GM06990 (cell line): ENCODE measurements around the gene CYB561D2.
A peak's percentile ranks its signal among the peaks of the same experiment; 100 is the strongest.

ENCODE experiments used
- DNase-seq: peaks from one replicate; pipeline ENCODE4 v3.0.0-alpha.2; 2011; ENCODE audit not compliant: insufficient read length; ENCODE audit errors: extremely low read depth
- H3K27me3 ChIP-seq: replicated peaks from 2 replicates; pipeline ENCODE4 v1.6.0; 2011; ENCODE audit warnings: low read length; ENCODE audit not compliant: control insufficient read depth, insufficient read depth
- H3K36me3 ChIP-seq: 2 replicates; pipeline ENCODE4 v1.5.1; 2011; ENCODE audit warnings: low read length; ENCODE audit not compliant: control insufficient read depth, insufficient read depth
- H3K4me3 ChIP-seq: replicated peaks from 2 replicates; pipeline ENCODE4 v1.5.1; 2011; ENCODE audit warnings: low read depth, mild to moderate bottlenecking, control low read depth, low read length
- TF ChIP-seq, protein P1 (sequence below): IDR thresholded peaks from 2 replicates; pipeline ENCODE4 v1.5.1; 2011; ENCODE audit warnings: low read length, control low read depth, mild to moderate bottlenecking, inconsistent platforms; ENCODE audit not compliant: insufficient read depth, poor library complexity, severe bottlenecking

CYB561D2 gene

GRCh38 chr3:50358911-50359759, 8.5 kb downstream of the CYB561D2 start, which contains the start of gene TMEM115:
Gene TMEM115 (minus strand): TSS chr3:50359521. CDS start chr3:50359063, 458 bp downstream.
- TF ChIP-seq, protein P1, sequence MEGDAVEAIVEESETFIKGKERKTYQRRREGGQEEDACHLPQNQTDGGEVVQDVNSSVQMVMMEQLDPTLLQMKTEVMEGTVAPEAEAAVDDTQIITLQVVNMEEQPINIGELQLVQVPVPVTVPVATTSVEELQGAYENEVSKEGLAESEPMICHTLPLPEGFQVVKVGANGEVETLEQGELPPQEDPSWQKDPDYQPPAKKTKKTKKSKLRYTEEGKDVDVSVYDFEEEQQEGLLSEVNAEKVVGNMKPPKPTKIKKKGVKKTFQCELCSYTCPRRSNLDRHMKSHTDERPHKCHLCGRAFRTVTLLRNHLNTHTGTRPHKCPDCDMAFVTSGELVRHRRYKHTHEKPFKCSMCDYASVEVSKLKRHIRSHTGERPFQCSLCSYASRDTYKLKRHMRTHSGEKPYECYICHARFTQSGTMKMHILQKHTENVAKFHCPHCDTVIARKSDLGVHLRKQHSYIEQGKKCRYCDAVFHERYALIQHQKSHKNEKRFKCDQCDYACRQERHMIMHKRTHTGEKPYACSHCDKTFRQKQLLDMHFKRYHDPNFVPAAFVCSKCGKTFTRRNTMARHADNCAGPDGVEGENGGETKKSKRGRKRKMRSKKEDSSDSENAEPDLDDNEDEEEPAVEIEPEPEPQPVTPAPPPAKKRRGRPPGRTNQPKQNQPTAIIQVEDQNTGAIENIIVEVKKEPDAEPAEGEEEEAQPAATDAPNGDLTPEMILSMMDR = no peak
- no peaks in the 10 kb centered on the region for H3K27me3 ChIP-seq
- peaks cover 20% of the 10 kb centered on the region for H3K36me3 ChIP-seq
- DNase-seq = peak; percentile 94
- peak within 1 kb of the TSS; percentile 82 for H3K4me3 ChIP-seq

DNA sequence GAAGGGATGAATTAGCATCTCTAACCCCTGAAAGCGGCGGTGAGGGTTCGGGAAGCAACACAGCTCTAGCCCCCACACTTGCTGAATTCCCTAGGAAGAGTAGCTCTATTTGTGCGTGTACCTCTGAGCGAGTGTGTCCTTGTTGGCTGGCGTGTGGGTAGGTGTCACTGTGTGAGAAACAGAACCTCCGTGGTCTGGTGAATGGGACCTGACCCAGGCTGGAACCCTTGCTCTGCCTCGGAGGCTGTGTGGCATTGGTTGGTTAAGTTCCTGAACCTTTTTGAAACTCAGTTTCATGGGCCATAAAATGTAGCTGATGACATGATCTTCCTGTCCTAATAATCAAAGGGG, 9.1 kb downstream of the CYB561D2 start:
- DNase-seq = no peak
- TF ChIP-seq, protein P1 = no peak
- Histone ChIP-seq H3K4me3 (peak overlapping the region; percentile 57), H3K36me3 (peaks cover 14% of the 10 kb centered on the region), H3K27me3 (no peaks in the 10 kb centered on the region)

GRCh38 chr3:50364573-50365079, 14.0 kb downstream of the CYB561D2 start:
- H3K4me3 ChIP-seq = peak overlapping the region; percentile 61
- DNase-seq = no peak
- H3K27me3 ChIP-seq = peaks cover 2% of the 10 kb centered on the region
- no peaks in the 10 kb centered on the region for H3K36me3 ChIP-seq
- TF ChIP-seq, protein P1 = no peak

GRCh38 chr3:50365080-50365841, 14.6 kb downstream of the CYB561D2 start:
- peaks cover 2% of the 10 kb centered on the region for H3K27me3 ChIP-seq

GRCh38 chr3:50365842-50366220, 15.2 kb downstream of the CYB561D2 start:
- no peak for DNase-seq
- Histone ChIP-seq H3K4me3 (no peak overlapping the region), H3K36me3 (no peaks in the 10 kb centered on the region), H3K27me3 (peaks cover 2% of the 10 kb centered on the region)
- TF ChIP-seq, protein P1 = no peak

More at GRCh38 chr3:50365080-50365841, 14.6 kb downstream of the CYB561D2 start:
- TF ChIP-seq, protein P1 = no peak
- DNase-seq = peak; percentile 83
- Histone ChIP-seq H3K36me3 (no peaks in the 10 kb centered on the region), H3K4me3 (peak overlapping the region; percentile 61)
